Tibial artery (tissue), 4 donors: ENCODE data around the gene PLEKHH2.
"Not testable (repeated sequence)": the region's sequence is repeated elsewhere in the genome, so short reads cannot be mapped to it uniquely, and the experiment has no call there.

ENCODE experiments used
- DNase-seq, 2 donors: peaks; one replicate each; pipeline ENCODE4 v3.0.0-alpha.2; 2019
- H3K27ac ChIP-seq, 2 donors: fragments of 200-600 bp; sonication (generic) in 1 of 2; 1 replicate in 1 of 2; 2 replicates in 1 of 2; pipeline ENCODE4 v1.5.1; 2018 to 2019; ENCODE audit warnings: mild to moderate bottlenecking in 1 of 2
- H3K27me3 ChIP-seq, 2 donors: fragments of 200-600 bp; sonication (generic) in 1 of 2; one replicate each; pipeline versions ENCODE4 v1.5.1 to v1.6.0; 2016 to 2019
- H3K36me3 ChIP-seq, 3 donors: fragments of 200-600 bp; sonication (generic) in 2 of 3; one replicate each; pipeline ENCODE4 v1.5.1; 2016 to 2019; ENCODE audit warnings: mild to moderate bottlenecking in 2 of 3
- H3K4me1 ChIP-seq, 4 donors: fragments of 200-600 bp; sonication (generic) in 2 of 4; 1 replicate in 3 of 4; 2 replicates in 1 of 4; pipeline ENCODE4 v1.5.1; 2016 to 2019
- H3K4me3 ChIP-seq, 2 donors: fragments of 200-600 bp; sonication (generic) in 1 of 2; 1 replicate in 1 of 2; 2 replicates in 1 of 2; pipeline ENCODE4 v1.5.1; 2018 to 2019; ENCODE audit warnings: mild to moderate bottlenecking in 2 of 2
- H3K9me3 ChIP-seq, 3 donors: fragments of 200-600 bp; sonication (generic) in 1 of 3; one replicate each; pipeline ENCODE4 v1.5.1; 2016 to 2019
- CTCF ChIP-seq, 2 experiments: fragments of 200-600 bp in 1 of 2; fragments of 450-650 bp in 1 of 2; IDR thresholded peaks; one replicate each; pipeline ENCODE4 v1.5.1; 2017 to 2019; ENCODE audit warnings: antibody characterized with exemption in 2 of 2, mild to moderate bottlenecking in 1 of 2, moderate library complexity in 1 of 2
- intact Hi-C: fragments of 100-400 bp; cut with DNase I; formaldehyde crosslinking; loops from one replicate; pipeline ENCODE4 v1.15.0; 2023; ENCODE audit warnings: low total_unique reads

PLEKHH2 gene

DNA sequence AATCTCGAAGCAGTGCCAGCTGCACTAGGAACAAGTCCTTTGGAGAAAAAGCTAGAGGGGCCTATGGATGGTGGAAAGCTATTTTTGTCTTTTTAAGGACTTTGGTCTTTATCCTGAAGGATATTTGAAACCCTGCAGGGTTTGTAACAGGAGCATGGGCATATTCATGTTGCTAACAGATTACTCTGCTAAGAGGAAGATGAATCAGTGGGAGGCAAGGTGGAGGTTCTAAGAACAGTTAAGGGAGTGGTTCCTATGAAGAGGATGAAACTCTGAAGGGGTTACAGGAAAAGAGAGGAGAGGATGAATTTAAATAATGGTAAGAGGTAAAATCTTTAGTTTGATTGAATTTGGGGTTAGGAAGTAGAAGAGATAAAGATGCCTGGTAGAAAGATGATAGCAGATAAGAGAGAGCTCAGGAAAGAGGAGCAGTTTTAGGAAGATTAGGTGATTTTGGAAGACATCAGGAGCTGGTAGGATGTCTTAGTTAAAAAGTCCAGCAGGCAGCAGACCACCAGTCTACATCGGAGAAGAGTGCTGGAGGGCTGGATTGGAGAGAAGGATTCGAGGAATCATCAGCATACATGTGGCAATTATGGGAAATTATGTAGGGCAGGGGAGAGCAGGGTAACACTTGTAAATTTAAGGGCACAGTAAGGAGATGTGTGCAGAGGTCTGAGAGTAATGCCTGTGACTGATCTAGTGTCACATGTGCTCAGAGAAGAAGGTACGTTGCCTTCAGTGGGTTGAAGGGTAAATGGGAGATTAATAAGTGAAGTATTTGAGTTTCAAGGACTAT, 78.4 kb downstream of the PLEKHH2 start:
- no peak for DNase-seq
- Histone ChIP-seq H3K4me1 (no peaks in the 10 kb centered on the region), H3K27me3 (no peaks in the 10 kb centered on the region), H3K36me3 (peaks cover 4 to 33% (median 10%) of the 10 kb centered on the region in 3 donors), H3K4me3 (no peak overlapping the region), H3K9me3 (no peaks in the 10 kb centered on the region), H3K27ac (no peak overlapping the region)
- intact Hi-C loops = no loop called here
- no peak for TF ChIP-seq CTCF (IDR thresholded peaks at IDR 0.05)

DNA sequence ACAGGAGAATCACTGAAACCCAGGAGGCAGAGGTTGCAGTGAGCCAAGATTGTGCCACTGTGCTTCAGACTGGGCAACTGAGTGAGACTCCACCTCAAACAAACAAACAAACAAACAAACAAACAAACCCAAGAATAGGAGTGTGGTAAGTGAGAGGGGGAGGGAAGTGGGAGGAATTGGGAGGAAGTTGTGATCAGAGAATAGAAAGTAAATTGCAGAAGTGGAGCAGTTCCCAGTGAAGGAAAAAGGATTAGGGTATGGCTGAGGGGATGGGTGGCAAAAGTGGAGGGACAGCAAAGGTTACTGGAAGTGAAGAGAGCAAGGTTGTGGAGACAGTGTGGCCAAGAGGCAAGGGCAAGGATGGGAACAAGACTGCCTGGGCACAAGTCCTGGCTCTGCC, 80.3 kb downstream of the PLEKHH2 start:
- H3K36me3 ChIP-seq = peaks cover 2 to 23% (median 7%) of the 10 kb centered on the region in 3 donors
- no peak for TF ChIP-seq CTCF (IDR thresholded peaks at IDR 0.05)
- H3K4me1 ChIP-seq = no peaks in the 10 kb centered on the region
- no peak overlapping the region for H3K27ac ChIP-seq
- DNase-seq = no peak
- H3K27me3 ChIP-seq = no peaks in the 10 kb centered on the region
- H3K4me3 ChIP-seq = no peak overlapping the region
- H3K9me3 ChIP-seq = no peaks in the 10 kb centered on the region
- intact Hi-C loops = no loop called here

- TF ChIP-seq CTCF (IDR thresholded peaks at IDR 0.05) = no peak
- no peak for DNase-seq
- H3K27me3 ChIP-seq = no peaks in the 10 kb centered on the region
Observed at GRCh38 chr2:43718530-43719124, 81.6 kb downstream of the PLEKHH2 start.

GRCh38 chr2:43724728-43725526, 87.9 kb downstream of the PLEKHH2 start:
- intact Hi-C loops = no loop called here
- H3K27ac ChIP-seq = no peak overlapping the region
- TF ChIP-seq CTCF (IDR thresholded peaks at IDR 0.05) = no peak
- H3K4me1 ChIP-seq = no peaks in the 10 kb centered on the region
- peaks cover 6 to 16% (median 13%) of the 10 kb centered on the region in 3 donors for H3K36me3 ChIP-seq
- no peak overlapping the region for H3K4me3 ChIP-seq
- no peak for DNase-seq
- H3K9me3 ChIP-seq = no peaks in the 10 kb centered on the region
- H3K27me3 ChIP-seq = no peaks in the 10 kb centered on the region

More at GRCh38 chr2:43718530-43719124, 81.6 kb downstream of the PLEKHH2 start:
- no peaks in the 10 kb centered on the region for H3K4me1 ChIP-seq
- intact Hi-C loops = no loop called here
- H3K9me3 ChIP-seq = no peaks in the 10 kb centered on the region
- H3K36me3 ChIP-seq = peaks cover 0 to 21% (median 7%) of the 10 kb centered on the region in 3 donors
- H3K4me3 ChIP-seq = no peak overlapping the region
- H3K27ac ChIP-seq = no peak overlapping the region

DNA sequence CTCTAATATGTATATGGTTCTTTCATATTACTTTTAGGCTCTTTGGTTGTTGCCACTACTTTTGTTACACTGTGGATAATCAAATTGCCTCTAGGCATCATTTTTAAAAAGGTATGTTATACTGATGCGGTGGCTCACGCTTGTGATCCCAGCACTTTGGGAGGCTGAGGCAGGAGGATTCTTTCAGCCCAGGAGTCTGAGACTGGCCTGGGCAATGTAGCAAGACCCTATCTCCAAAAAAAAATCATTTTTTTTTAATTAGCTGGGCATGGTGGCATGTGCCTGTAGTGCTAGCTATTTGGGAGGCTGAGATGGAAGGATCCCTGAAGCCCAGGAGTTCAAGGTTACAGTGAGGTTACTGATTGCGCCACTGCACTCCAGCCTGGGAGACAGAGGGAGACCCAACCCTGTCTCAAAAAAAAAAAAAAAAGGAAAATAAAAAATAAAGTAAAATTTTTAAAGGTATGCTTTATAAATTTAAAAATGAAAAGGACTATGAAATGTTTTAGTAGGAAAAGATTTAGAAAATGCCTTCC, 88.7 kb downstream of the PLEKHH2 start:
- H3K27ac ChIP-seq = no peak overlapping the region
- no peak overlapping the region for H3K4me3 ChIP-seq
- H3K27me3 ChIP-seq = no peaks in the 10 kb centered on the region
- no peak for DNase-seq
- intact Hi-C loops = no loop called here
- no peaks in the 10 kb centered on the region for H3K9me3 ChIP-seq
- H3K36me3 ChIP-seq = peaks cover 10 to 21% (median 17%) of the 10 kb centered on the region in 3 donors
- H3K4me1 ChIP-seq = no peaks in the 10 kb centered on the region
- no peak for TF ChIP-seq CTCF (IDR thresholded peaks at IDR 0.05)

DNA sequence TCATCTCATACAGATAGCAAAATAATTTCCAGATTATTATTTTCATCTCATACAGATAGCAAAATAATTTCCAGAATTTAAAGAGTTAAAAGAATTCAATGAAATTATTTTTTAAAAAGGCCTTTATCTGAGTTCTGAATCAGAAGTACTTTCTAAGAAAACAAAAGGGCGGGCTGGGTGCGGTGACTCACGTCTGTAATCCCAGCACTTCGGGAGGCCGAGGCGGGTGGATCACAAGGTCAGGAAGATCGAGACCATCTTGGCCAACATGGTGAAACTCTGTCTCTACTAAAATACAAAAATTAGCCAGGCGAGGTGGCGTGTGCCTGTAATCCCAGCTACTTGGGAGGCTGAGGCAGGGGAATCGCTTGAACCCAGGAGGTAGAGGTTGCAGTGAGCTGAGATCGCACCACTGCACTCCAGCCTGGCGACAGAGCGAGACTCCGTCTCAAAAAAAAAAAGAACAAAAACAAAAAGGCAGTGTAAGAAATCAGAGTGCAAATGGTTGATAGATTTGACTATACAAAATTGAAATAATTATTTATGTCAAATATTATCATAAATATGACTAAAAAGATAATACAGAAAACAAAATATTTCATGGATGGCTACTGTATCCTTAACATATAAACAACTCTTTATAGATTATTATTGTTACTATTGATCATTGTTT, 90.0 kb downstream of the PLEKHH2 start:
- H3K27ac ChIP-seq, H3K27me3 ChIP-seq, H3K4me3 ChIP-seq, H3K4me1 ChIP-seq, H3K9me3 ChIP-seq, DNase-seq, intact Hi-C loops: not testable (repeated sequence)
- H3K36me3 ChIP-seq = peaks cover 16 to 18% (median 16%) of the 10 kb centered on the region in 3 donors
